GM18867 (cell line): Measurements from ENCODE around the gene ADAMTS2.

Source experiments
- ATAC-seq: cut with Tn5 transposase; IDR thresholded peaks from one replicate; pipeline ENCODE4 v1.9.1; 2021; ENCODE audit warnings: mild to moderate bottlenecking, moderate library complexity; ENCODE audit not compliant: unreplicated experiment

Gene ADAMTS2

DNA sequence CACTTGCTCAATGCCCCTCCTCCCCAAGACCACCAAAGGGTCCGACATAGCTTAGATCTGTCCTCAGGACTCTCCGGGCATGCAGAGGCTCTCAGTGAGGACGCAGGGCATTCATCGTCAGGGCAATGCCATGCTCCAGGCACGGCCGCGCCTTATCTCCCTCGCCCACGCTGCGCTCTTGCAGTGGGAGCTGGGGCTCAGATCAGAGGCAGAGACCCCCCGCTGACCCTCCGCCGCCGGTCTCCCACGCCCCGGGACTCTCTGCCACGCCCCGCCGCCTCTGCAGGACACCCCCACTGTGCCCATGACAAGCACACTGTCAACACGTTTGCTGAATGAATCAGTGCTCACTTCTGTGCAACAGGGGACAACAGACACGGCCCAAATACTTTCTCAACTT lies 140.7 kb downstream of the ADAMTS2 start:
- ATAC-seq = no peak

DNA sequence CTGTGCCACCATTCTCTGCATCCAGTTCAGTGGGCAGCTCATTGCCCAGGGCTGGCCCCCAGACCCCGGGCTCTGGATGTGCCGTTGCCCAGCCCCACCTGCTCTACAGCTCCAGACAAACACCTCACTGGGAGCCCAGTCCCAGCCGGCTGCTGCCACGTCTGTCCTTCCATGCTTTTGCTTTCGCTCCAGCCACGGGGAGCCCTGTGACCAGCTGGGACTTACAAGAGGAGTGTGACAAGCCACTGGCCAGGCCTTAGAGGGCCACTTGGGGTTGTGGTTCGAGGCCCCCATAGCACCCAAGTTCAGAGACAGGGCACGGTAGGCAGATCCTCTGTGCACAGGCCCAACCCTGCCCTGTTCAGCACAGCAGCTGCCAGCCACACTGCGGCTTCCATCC lies 142.0 kb downstream of the ADAMTS2 start:
- ATAC-seq = no peak

DNA sequence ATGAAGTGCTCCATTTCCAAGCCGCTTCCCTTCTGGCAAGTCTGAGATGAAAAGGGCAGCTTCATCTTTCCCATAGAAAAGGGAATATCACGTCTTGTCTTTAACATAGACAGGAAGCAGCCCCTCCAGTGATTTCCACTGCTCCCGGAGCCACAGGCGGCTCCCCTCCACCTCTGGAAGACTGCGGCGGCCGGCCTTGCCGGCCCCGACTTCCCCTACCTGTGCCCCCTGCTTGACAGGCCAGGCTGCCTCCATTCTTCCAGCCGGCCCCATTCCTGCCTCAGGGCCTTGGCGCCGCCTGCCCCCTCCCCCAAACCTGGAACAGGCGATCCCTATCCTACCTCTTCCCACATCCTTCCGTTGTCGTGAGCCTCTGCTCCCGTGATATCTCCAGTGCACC lies 143.3 kb downstream of the ADAMTS2 start:
- ATAC-seq = no peak

DNA sequence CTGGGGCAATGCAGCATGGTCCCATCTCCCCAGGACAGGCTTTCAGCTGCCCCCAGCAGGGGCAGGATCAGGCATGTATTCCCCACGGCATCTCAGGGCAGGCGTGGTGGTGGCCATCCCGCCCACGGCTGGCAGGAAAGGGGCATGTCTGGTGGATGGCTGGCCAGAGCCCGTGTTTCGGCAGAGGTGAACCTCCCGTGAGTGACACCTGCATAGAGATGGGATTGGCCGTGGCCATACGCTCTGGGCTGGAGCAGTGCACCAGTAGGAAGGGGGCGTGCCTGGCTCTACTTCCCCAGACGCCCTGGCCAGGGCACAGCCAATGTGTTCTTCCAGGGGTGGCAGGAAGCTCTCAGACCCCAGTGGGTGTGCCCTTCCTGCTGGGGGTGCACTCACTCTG lies 146.0 kb downstream of the ADAMTS2 start:
- no peak for ATAC-seq

DNA sequence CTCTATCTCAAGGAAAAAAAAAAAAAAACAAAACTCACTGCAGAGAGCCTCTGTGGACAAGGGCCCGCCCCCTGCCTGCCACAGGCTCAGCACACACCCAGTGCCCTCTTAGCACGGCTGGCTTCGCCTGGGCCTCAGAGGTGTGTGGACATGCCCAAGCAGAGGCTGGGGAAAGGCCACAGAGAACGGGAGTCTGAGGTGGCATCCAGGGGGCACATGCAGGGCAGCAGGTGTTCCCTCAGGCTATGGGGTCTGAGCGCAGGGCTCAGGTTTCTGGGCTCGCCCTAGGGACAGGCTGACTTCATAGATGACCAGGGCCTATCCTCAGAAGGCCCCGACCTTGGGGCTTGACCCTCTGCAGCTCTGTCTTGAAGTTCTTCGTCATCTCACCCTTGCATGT lies 146.4 kb downstream of the ADAMTS2 start:
- no peak for ATAC-seq

DNA sequence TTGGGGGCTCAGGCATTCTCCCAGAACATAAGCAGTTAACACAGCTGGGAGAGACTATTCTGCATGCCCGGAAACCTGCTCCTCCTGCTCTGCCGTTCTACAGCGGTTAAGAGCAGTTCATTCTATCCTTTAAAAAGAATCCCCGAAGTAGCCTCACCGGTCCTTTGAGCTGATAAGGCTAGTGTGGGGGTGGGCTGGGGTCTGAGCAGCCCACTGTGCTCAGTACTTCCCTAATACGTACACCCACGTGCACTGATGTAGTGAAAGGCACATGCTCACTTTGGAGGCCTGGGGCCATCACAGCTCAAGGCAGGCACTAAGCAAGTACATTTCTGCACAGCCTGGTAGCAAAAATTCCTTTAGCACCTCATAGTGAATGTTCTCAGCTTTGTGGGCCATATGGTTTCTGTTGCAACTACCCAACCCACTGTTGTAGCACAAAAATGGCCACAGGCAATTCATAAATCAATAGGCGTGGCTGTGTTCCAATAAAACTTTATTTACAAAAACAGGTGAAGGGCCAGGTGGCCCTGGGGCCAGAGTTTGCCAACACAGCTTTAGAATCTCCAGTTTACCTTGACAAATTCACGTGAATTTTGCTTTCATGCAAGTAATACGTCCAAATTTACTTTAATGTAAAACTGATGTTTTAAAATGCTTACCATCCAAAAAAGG lies 148.7 kb downstream of the ADAMTS2 start:
- ATAC-seq = no peak

DNA sequence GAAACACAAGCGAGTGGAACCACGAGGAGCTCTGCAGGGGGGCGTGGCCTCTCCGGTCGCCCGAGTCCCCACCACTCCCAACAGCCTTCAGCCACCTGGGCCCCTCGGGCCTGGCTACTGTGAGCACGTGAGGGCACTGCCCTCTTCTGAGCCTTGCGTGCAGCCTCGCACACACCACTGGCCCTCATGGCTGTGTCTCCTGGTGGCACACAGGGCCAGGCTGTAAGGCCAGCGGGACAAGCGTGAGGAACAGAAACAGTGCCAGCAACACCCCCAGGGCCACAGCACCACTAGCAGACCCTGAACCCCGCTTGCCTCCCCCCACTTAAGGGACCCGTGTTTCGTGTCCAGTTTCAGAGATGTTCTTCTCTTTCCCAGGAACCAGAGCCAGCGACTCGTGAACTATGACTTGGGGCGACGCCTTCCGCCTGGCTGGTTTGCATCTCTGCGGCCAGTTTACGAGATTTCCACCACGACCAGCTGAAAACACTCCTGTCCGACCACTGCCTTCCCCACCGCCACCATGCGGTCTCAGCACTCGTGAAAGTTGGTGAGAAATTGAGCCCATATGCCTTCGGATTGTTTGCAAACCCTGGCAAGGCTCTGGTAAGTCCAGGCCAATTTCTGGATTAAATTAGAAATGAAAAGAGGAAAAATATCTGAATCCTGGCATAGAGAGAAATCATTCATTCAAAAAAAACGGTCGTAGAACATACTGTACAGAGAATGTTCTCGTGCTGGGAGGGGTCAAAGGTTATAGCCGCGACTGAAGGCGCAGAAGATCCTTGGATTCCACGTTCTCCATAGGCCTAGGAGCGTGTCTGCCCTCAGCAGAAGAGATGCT lies 149.5 kb downstream of the ADAMTS2 start:
- no peak for ATAC-seq

DNA sequence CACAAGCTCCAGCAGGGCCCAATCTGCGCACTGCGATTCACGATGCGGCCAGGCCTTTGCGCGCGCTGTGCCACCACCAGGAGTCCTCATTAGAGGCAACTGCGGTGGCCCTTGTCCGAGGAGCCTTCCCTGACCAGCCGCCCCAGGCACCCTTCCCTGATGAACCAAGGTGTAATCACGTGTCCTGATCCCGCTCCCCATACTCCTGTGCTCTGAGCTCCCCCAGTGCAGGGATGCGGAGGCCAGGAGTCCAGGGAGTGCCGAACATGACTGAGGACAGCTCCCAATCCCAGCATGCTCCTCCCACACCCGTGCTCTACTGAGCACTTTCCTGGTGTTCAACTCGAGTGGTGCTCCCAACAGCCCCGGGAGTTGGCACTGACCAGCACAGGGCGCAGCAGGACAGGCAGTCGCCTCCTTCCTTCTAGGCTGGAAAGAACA lies 150.3 kb downstream of the ADAMTS2 start:
- no peak for ATAC-seq

DNA sequence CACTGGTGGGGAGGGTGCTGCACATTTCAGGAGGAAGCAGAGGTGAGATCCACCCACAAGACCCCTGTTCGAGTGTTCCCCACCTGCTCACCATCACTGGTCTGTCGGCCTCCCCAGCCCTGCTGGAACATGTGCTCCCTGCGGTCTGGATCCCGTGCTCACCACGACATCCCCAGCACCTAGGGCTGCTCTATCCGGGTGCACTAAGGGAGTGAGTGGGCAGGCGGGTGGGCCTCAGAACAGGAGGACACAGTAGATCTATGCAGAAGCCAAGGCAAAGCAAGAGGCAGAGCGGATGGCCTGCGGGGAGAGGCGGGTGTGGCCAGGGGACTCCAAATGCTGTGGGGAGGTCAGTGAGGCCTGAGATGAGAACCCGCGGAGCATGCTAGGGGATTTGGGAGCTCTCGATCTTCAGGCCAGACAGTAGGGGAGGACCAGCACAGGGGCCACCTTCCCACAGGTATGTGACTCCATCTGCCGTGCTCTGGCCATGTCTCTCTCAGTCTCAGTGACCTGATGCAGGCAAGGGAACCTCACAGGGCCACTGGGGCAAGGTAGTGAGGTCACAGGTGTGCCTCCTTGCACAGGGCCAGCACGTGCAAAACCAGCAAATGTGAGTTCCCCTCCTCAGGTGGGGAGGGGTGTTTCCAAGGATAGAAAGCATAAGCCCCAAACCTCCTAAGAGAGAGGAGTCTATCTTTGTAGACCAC lies 150.9 kb downstream of the ADAMTS2 start:
- ATAC-seq = no peak

DNA sequence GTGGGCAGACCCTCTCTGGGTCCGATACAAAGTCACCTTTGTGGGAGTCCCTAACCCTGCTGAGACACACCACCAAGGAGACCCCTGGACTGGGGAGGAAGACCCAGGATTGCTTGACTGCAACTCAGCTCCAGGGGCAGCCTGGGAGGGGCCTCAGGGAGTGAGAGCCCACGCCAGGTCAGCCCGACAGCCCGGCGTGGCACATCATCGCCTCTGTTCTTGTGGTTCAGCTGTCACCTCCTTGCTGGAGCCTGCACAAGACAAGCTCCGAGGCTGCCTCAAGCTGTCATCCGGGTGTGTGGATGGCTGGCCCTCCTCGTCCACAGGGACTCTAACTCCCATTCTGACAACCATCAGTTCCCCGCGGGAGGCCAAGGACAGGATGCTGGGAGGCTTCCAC lies 151.5 kb downstream of the ADAMTS2 start:
- ATAC-seq = no peak

DNA sequence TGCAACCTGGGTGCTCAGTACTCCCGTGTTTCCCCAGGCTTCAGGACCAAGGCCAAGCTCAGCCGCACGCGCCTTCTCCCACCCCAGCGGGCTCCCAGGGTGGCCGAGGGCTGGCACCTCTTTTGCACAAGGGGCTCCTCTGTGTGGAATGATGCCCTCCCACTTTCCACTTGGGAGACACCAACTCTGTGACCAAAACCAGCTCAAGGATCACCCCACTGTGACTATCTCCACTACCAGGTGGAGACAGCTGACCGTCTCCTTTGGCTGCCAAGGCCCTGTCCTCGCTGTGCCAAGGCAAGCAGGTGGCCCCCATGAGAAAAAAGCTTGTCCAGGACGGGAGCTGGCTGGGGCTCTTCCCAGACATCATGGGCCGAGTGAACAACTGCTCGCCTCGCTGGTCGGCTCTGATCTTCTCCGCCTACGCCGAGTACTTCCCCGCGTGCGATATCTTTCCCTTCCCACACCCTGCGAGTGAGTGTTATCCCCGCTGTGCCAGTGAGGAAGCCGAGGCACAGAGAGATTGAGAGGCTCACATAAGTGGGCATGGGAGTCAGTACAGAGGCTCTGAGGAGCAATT lies 152.3 kb downstream of the ADAMTS2 start:
- no peak for ATAC-seq

DNA sequence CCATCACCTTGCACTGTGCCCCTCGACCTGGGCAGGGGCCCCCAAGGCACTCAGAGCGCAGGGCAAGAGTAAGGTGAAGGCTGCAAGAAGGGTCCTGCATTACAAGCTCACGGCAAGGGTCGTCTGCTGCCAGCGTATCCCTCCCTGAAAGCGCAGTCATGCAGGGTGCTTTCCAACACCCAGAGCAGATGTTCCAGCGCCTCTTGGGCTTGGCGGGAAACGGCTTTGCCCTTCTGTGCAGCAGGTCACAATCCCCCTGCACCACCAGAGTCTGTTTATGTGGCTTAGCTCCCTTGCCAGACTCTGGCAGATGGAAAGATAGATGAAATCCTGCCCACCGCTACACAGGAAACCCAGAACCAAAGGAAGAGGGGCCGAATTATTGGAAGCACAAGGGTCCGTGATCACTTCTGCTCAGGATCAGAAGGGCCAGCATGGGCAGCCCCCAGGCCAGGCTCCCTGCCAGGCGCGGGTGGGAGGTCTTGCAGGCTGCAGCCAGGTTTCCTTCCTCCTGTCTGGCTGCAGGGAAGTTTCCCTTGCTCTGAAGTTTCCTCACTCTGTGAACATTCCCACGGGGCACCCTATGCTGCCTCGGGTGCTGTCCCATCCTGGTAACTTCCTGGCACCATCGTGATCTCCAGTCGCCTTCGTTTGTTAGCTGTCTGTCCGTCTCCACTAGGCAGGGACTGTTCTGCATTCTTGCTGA lies 152.9 kb downstream of the ADAMTS2 start:
- ATAC-seq = no peak

DNA sequence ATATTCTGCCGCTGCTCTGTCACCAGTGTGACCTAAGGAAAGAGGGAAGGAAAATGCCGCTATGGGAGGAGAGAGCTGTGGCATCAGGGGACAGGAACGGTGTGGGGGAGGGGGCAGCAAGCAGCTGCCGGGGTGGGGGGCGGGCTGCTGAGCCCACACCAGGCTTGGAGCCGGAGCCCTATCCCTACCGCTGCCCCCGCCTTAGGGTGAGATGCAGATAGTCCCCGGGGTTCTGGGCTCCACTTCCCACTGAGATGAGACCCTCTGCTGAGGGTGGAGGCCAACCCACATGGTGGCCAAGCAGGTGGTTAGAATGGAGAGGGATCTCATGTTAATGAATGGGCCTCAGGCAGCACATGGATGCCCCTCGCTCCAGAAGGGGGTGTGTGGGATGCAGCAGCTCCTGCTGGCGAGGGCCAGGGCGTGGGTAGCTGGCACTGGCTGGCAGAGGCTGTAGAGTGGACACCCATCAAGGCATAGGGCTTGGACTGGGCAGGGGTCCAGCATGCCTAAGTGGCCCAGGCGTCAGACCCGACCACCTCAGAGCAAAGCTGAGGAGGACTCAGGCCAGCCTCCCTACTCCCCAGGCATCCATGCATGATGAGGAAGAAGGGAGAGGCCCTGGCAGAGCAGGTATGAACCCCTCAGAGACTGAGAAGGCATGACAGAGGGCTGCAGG lies 153.6 kb downstream of the ADAMTS2 start:
- no peak for ATAC-seq

DNA sequence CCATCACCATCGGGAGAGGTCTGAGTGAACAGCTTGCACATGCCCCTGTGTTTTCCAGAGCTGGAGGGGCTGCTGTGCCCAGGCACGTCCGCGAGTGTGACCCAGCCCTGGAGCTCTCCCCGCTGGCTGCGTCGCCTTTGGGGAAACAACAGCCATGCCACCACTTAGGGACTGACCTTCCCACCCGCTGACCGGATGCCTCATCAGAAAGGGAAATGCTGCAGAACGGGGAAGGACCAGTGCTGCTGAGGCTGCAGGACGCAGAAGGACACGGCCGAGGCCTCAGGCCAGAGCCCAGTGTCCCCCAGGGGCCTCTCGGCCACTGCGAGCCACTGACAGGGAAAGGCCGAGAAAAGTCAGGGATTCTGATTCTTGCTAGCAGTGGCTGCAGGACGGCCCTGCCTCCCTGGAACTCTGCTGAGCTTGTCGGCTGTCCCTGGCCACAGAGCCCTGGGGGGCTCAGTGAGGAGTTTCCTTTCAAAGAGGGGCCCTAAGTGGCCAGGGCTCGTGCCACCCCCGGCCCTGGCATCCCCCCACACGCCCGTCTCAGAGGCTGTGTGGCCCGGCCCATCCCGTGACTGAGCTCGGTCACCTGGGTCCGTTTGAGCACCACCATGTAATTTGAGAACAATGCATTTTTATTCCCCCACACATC lies 154.3 kb downstream of the ADAMTS2 start:
- no peak for ATAC-seq

DNA sequence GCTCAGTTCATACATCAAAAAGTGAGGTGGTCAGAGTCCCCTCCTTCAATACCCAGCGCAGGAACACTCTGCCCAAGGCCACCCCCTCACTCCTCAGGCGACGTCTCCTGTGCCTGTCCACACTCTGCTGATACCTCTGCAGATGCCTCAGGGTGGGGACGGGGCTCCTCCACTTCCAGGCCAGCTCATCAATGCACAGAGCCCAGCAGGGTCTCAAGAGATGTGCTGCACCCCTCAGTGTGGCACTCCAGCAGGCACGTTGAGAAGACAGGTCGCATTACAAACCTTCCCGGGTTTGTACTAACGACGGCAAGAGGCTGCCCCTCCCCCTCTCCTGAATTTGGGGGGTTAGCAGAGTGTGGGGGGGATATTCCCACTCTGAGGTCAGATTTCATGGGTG lies 156.6 kb downstream of the ADAMTS2 start:
- no peak for ATAC-seq

DNA sequence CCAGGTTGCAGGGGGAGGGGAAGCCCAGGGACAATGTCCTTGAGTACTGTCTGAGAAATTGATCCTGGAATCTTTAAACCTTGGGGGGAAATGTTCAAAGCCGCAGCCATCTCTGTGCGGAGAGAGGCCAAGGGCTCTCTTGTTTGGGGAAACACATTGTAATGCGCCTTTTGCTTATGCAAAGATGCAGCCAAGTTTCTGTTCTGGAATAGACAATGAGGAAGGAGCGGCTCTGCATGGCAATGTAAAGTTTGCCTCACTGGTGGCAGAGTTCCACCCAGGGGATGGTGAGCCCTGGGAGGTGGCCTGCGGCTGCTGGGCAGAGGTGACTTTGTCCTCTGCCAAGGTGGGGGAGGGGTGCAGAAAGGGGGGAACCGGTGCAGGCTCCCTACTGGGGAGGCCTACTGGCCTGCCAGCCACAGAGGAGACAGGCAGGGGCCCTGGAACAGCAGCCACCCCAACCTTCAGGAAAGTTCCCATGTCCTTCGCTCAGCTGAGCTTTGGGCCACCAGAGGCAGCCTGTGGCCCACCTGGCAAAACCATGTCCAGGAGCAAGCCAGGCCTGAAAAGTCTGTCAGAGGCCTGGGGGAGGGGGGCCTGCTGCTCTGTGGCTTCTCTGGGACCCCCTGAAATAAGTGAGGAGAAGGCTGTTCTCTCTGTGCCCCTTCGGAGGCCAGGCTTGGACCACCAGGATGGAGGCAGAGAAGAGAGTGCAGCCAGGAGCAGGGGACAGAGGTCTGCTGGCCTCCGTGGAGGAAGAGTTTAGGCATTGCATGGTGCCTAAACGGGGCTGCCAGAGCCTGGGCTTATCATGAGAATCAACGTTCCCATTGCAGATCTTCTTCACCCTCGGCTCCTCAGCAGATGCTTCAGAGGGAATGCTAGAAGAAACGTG lies 157.3 kb downstream of the ADAMTS2 start:
- ATAC-seq = no peak

DNA sequence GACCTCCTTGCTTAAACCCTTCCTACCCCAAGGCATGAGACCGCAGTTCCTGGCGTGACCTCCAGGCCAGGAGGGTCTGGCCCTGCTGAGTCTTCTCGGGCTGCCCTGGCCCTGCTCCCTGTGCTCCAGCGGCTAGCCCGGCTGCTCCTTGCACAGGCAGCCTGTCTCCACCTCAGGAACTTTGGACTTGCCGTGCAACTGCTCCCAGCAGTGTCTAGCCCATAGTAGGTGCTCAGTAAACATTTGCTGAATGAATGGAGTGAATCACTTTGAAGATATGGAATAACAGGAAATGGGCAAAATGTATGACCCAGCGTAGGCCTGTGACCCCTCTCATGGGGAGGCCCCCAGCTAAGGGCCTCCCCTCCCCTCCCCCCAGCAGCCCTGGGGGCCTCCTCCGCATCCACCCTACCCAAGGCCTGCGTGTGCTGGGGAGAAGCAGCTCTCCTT lies 158.0 kb downstream of the ADAMTS2 start:
- no peak for ATAC-seq

DNA sequence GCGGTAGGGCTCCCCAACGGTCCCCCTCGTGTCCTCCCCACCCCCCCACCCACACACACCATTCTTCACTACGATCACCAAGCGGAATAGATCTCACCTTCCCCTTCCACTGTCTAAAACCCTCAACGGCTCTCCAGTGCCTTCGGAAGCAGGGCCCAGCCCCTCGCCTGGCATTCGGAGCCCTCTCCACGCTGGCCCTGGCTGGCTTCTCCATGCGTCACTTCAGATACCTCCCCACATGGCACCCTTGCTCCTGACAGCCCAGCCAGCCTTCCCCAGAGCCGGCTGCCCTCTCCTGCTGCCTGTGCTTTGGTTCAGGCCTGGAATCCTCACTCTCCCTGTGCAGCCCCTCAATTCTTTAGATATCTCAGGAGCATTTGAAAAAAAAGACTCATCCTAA lies 158.5 kb downstream of the ADAMTS2 start:
- ATAC-seq = no peak

DNA sequence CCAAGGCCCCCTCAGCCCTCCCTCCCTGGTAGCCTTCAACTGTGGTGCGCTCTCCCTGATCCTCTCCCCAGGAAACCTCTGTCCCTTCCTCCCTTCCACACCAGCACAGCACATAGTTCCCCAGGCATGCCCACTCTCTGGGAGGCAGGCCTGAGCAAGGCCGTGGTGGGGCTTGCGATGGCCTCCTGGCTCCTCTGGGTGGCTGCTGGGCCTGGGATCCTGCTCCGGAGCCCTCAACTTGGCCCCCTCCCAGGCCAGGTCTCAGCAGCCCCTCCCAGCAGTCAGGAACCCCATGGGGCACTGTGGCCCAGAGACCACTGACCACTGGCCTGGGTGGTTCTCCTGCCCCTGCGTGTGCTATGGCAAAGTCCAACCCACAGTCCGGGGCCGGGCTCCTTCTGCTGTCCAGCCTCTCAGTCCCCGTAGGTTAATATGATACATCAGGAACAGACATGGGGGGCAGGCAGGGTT lies 159.3 kb downstream of the ADAMTS2 start:
- ATAC-seq = no peak
